ENCODE measurements around the gene SLC25A48.

The SLC25A48 gene

GRCh38 chr5:135937245-135937911 lies 102.9 kb downstream of the SLC25A48 start:
- DNase-seq: no peak

Data from CD4-positive, alpha-beta T cell treated with Interleukin-4 for 4 hours (primary cell).